ENCODE results near the gene PKNOX2.

Gene PKNOX2

DNA sequence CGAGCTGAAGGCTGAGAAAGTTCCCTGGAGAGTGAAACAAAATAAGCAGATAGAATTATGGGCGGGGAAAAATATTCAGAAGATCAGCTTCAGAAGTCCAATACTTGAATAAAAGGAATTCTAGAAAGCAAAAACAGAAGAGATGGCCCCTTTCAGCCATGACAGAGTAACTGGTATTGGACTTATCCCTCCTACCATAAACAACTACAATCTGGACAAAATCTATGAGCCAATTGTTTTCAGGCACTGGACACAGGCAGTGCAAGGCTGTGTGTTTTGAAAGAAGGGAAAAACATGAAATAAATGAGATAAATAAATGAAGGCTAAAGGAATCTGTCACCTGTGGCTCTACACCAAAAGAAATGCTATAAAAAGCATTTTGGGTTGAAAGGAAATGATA is 305.8 kb downstream of the PKNOX2 start:
- Mint-ChIP-seq H3K4me3 (no peak overlapping the region), H3K27ac (no peak overlapping the region), H3K4me1 (peaks cover 6% of the 10 kb centered on the region), H3K27me3 (ENCODE audit: low read depth, poor library complexity) (peaks cover 23% of the 10 kb centered on the region), H3K36me3 (ENCODE audit: low read depth) (no peaks in the 10 kb centered on the region), H3K9me3 (no peaks in the 10 kb centered on the region)
- no peak for TF ChIP-seq CTCF (IDR thresholded peaks at IDR 0.05)
- no peak for DNase-seq

GRCh38 chr11:125476721-125477120 is 312.2 kb downstream of the PKNOX2 start:
- Mint-ChIP-seq H3K9me3 (no peaks in the 10 kb centered on the region), H3K4me3 (no peak overlapping the region), H3K4me1 (peaks cover 4% of the 10 kb centered on the region), H3K36me3 (ENCODE audit: low read depth) (no peaks in the 10 kb centered on the region), H3K27me3 (ENCODE audit: low read depth, poor library complexity) (peaks cover 11% of the 10 kb centered on the region), H3K27ac (no peak overlapping the region)
- no peak for DNase-seq
- TF ChIP-seq CTCF (IDR thresholded peaks at IDR 0.05) = no peak

DNA sequence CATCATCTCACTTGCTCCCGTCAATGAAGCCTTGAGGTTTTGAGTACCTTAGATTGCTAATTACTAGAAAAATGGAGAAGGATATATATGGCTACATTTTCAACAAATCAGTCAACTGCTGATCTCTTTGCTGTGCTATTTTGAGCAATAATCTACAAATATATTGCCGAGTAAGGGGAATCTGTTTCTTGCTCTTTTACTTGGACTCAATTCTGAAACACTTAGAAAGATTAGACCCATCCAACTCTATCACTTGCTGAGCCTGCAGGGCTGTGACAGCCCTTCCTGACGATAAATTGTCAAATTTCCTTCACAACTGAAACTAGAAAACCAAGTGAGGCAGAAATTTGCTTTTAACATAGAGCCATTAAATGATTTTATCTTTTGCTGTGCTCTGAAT is 314.6 kb downstream of the PKNOX2 start:
- Mint-ChIP-seq H3K4me3 (no peak overlapping the region), H3K27me3 (ENCODE audit: low read depth, poor library complexity) (peaks cover 23% of the 10 kb centered on the region), H3K9me3 (no peaks in the 10 kb centered on the region), H3K36me3 (ENCODE audit: low read depth) (no peaks in the 10 kb centered on the region), H3K4me1 (peaks cover 6% of the 10 kb centered on the region), H3K27ac (no peak overlapping the region)
- DNase-seq = no peak
- TF ChIP-seq CTCF (IDR thresholded peaks at IDR 0.05) = no peak

DNA sequence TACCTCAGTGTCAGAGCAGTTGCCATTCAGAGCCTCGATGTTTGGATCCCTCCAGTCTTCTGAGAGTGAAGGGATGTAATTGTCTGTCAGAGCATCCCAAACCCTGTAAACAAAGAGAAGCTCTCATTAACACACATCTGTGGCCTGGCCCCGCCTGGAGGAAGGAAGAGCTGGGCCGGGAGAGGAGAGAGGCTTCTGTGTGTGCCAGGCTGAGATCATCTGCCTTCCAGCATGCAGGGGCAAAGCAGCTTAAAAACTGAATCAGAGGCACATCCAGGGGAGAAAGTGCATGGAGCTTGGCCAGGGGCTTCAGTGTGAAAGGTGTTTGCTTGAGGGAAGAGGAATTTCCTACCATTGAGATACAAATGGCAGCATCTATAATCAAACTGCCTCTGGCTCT is 317.0 kb downstream of the PKNOX2 start:
- Mint-ChIP-seq H3K4me3 (no peak overlapping the region), H3K27me3 (ENCODE audit: low read depth, poor library complexity) (peaks cover 31% of the 10 kb centered on the region), H3K9me3 (no peaks in the 10 kb centered on the region), H3K27ac (no peak overlapping the region), H3K4me1 (peaks cover 6% of the 10 kb centered on the region), H3K36me3 (ENCODE audit: low read depth) (no peaks in the 10 kb centered on the region)
- no peak for DNase-seq
- TF ChIP-seq CTCF (IDR thresholded peaks at IDR 0.05) = no peak
